IPS-18c (cell line): ENCODE data around the gene EXOC4.
"Not testable (repeated sequence)": the region's sequence is repeated elsewhere in the genome, so short reads cannot be mapped to it uniquely, and the experiment has no call there.

Experiments
- H3K4me3 ChIP-seq: 2 replicates; pipeline ENCODE4 v1.7.0; 2013; ENCODE audit warnings: low read depth, mild to moderate bottlenecking, low read length, moderate library complexity; ENCODE audit not compliant: insufficient read depth
- H3K9me3 ChIP-seq: one replicate; pipeline ENCODE4 v1.6.1; 2013; ENCODE audit warnings: mild to moderate bottlenecking, low read length, moderate library complexity; ENCODE audit not compliant: control insufficient read depth, insufficient read depth

Gene EXOC4

GRCh38 chr7:133983685-133984419, 731.0 kb downstream of the EXOC4 start:
- H3K9me3 ChIP-seq, result no peaks in the 10 kb centered on the region
- H3K4me3 ChIP-seq, result no peak overlapping the region

- Histone ChIP-seq H3K9me3 (no peaks in the 10 kb centered on the region), H3K4me3 (no peak overlapping the region)
These were observed 732.4 kb downstream of the EXOC4 start for GRCh38 chr7:133985300-133985699.

- H3K4me3 ChIP-seq, result no peak overlapping the region
- H3K9me3 ChIP-seq, result no peaks in the 10 kb centered on the region
These were observed 734.7 kb downstream of the EXOC4 start for GRCh38 chr7:133987582-133987981.

GRCh38 chr7:133993547-133993946, 740.7 kb downstream of the EXOC4 start:
- Histone ChIP-seq H3K9me3 (no peaks in the 10 kb centered on the region), H3K4me3 (no peak overlapping the region)

- H3K4me3 ChIP-seq, result not testable (repeated sequence)
These were observed 741.2 kb downstream of the EXOC4 start for GRCh38 chr7:133994100-133994499.

GRCh38 chr7:133997463-133997862, 744.6 kb downstream of the EXOC4 start:
- Histone ChIP-seq H3K4me3 (no peak overlapping the region), H3K9me3 (no peaks in the 10 kb centered on the region)

More at GRCh38 chr7:133994100-133994499, 741.2 kb downstream of the EXOC4 start:
- H3K9me3 ChIP-seq, result not testable (repeated sequence)

GRCh38 chr7:133999178-133999577, 746.3 kb downstream of the EXOC4 start:
- H3K4me3 ChIP-seq, result no peak overlapping the region
- H3K9me3 ChIP-seq, result no peaks in the 10 kb centered on the region

- Histone ChIP-seq H3K4me3 (no peak overlapping the region; the same call in 1 of the 2 replicates), H3K9me3 (no peaks in the 10 kb centered on the region)
These were observed 752.1 kb downstream of the EXOC4 start for GRCh38 chr7:134004829-134005505.

GRCh38 chr7:134009314-134010110, 756.6 kb downstream of the EXOC4 start:
- Histone ChIP-seq H3K4me3 (no peak overlapping the region), H3K9me3 (no peaks in the 10 kb centered on the region)

- Histone ChIP-seq H3K9me3 (no peaks in the 10 kb centered on the region), H3K4me3 (no peak overlapping the region)
These were observed 760.4 kb downstream of the EXOC4 start for GRCh38 chr7:134013249-134013648.

GRCh38 chr7:134014935-134015334, 762.1 kb downstream of the EXOC4 start:
- no peaks in the 10 kb centered on the region for H3K9me3 ChIP-seq

GRCh38 chr7:134016223-134016941, 763.5 kb downstream of the EXOC4 start:
- no peak overlapping the region for H3K4me3 ChIP-seq

More at GRCh38 chr7:134014935-134015334, 762.1 kb downstream of the EXOC4 start:
- H3K4me3 ChIP-seq, result no peak overlapping the region

GRCh38 chr7:134016942-134017303, 764.0 kb downstream of the EXOC4 start:
- Histone ChIP-seq H3K4me3 (no peak overlapping the region), H3K9me3 (no peaks in the 10 kb centered on the region)

More at GRCh38 chr7:134016223-134016941, 763.5 kb downstream of the EXOC4 start:
- H3K9me3 ChIP-seq, result no peaks in the 10 kb centered on the region

- Histone ChIP-seq H3K4me3 (no peak overlapping the region), H3K9me3 (no peaks in the 10 kb centered on the region)
These were observed 765.4 kb downstream of the EXOC4 start for GRCh38 chr7:134018306-134018705.

GRCh38 chr7:134019251-134019650, 766.4 kb downstream of the EXOC4 start:
- Histone ChIP-seq H3K4me3 (no peak overlapping the region), H3K9me3 (no peaks in the 10 kb centered on the region)

GRCh38 chr7:134021836-134022235, 769.0 kb downstream of the EXOC4 start:
- H3K9me3 ChIP-seq, result no peaks in the 10 kb centered on the region
- no peak overlapping the region for H3K4me3 ChIP-seq

GRCh38 chr7:134022286-134022911, 769.5 kb downstream of the EXOC4 start:
- H3K4me3 ChIP-seq, result no peak overlapping the region
- no peaks in the 10 kb centered on the region for H3K9me3 ChIP-seq
